Measurements from ENCODE around the gene POU4F1. TPM values are rescaled to one million over a fixed set of nuclear protein-coding genes. Genes with fewer than 3 reads are reported as not detected.

The POU4F1 gene
- total RNA-seq, 1 donor from 2014 or later: 3.2 TPM

DNA sequence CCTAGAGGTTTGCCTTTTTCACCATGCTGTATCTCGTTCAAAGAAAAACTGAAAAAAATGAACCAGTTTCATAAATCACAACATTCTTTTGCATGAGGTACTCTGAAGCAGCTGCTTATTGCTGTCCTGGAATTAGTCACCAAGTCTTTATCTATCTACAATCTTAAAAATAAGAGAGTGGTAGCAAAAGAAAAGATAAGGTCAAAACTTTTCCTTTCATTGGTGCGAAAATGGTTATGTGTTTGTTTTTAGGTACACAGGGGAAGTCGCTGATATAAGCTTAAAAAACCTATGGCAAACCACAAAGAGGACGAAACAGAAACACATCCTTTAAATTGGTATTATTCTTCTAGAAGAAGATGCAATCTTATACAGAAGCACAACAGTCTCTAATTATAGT lies 34.9 kb upstream of the POU4F1 start:
- DNase-seq (ENCODE audit: low spot score): no peak
- TF ChIP-seq, protein P1, sequence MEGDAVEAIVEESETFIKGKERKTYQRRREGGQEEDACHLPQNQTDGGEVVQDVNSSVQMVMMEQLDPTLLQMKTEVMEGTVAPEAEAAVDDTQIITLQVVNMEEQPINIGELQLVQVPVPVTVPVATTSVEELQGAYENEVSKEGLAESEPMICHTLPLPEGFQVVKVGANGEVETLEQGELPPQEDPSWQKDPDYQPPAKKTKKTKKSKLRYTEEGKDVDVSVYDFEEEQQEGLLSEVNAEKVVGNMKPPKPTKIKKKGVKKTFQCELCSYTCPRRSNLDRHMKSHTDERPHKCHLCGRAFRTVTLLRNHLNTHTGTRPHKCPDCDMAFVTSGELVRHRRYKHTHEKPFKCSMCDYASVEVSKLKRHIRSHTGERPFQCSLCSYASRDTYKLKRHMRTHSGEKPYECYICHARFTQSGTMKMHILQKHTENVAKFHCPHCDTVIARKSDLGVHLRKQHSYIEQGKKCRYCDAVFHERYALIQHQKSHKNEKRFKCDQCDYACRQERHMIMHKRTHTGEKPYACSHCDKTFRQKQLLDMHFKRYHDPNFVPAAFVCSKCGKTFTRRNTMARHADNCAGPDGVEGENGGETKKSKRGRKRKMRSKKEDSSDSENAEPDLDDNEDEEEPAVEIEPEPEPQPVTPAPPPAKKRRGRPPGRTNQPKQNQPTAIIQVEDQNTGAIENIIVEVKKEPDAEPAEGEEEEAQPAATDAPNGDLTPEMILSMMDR (IDR thresholded peaks at IDR 0.05; ENCODE audit: unreplicated experiment): no peak
- Mint-ChIP-seq H3K27ac (ENCODE audit: unreplicated experiment) (no peak overlapping the region), H3K4me3 (ENCODE audit: unreplicated experiment) (no peak overlapping the region), H3K4me1 (ENCODE audit: unreplicated experiment) (no peaks in the 10 kb centered on the region), H3K9me3 (ENCODE audit: unreplicated experiment) (no peaks in the 10 kb centered on the region), H3K27me3 (ENCODE audit: unreplicated experiment) (no peaks in the 10 kb centered on the region), H3K36me3 (ENCODE audit: low read depth, unreplicated experiment) (peaks cover 8% of the 10 kb centered on the region)

DNA sequence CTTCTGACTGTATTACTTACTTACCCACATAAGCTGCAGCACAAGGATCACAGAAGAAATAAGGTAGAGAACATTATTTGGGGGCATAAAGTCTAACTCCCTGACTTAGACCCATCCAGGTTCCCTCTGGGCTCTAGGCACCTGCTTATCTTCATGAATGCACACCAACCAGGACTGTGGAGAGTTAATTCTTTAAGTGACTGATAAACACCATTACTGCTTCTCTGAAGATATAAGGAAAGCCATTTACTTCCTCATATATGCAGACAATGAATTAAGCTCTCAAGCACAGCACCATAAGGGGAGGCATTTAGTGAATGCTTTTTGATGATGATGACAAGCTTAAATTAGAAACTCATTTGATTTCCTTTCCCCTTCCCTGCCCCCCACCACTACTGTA lies 33.1 kb upstream of the POU4F1 start:
- Mint-ChIP-seq H3K9me3 (ENCODE audit: unreplicated experiment) (no peaks in the 10 kb centered on the region), H3K4me3 (ENCODE audit: unreplicated experiment) (no peak overlapping the region), H3K4me1 (ENCODE audit: unreplicated experiment) (no peaks in the 10 kb centered on the region), H3K27ac (ENCODE audit: unreplicated experiment) (no peak overlapping the region), H3K27me3 (ENCODE audit: unreplicated experiment) (no peaks in the 10 kb centered on the region), H3K36me3 (ENCODE audit: low read depth, unreplicated experiment) (peaks cover 12% of the 10 kb centered on the region)
- DNase-seq (ENCODE audit: low spot score): no peak
- TF ChIP-seq, protein P1 (IDR thresholded peaks at IDR 0.05; ENCODE audit: unreplicated experiment): no peak

DNA sequence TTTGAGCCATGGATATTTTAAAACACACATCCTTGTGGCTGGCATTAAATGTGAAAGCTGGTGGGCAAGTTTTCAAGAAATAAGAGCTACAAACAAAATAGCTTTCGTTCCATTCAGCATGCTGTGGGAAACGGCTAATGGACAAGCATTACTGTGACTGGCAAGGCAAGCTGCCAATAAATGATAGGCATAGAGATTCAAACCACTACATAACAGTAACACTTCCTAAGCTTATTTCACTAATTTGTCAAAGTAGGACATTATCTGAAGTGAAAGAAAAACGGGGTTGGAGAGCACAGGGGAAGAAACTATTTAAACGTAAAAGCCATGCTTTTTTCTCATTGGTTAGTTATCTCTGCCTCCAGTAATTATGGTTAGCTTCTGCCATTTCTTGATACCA lies 29.6 kb upstream of the POU4F1 start:
- H3K4me3 Mint-ChIP-seq (ENCODE audit: unreplicated experiment): peak overlapping the region; percentile 34
- H3K27ac Mint-ChIP-seq (ENCODE audit: unreplicated experiment): no peak overlapping the region
- no peaks in the 10 kb centered on the region for H3K9me3 Mint-ChIP-seq (ENCODE audit: unreplicated experiment)
- no peaks in the 10 kb centered on the region for H3K27me3 Mint-ChIP-seq (ENCODE audit: unreplicated experiment)
- H3K4me1 Mint-ChIP-seq (ENCODE audit: unreplicated experiment): no peaks in the 10 kb centered on the region
- no peak for DNase-seq (ENCODE audit: low spot score)
- TF ChIP-seq, protein P1 (IDR thresholded peaks at IDR 0.05; ENCODE audit: unreplicated experiment): no peak
- H3K36me3 Mint-ChIP-seq (ENCODE audit: low read depth, unreplicated experiment): peaks cover 7% of the 10 kb centered on the region

DNA sequence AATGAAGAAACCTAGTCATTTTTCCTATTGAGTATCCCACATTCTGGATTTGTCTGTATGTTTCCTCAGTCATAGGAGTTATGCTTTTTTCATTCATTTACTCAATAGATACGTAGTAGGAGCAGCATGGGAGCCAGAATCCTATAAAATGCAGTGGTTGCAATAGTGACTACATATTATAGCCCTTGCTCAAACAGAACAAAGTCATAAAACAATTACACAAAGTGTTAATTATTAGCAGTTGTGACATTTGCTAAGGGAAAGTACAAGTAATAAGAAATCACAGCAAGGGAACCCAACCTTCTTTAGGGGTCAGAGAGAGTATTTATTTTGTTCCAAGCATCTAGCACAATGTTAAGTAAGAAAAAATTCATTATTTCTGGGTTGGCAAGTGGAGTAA lies 27.7 kb upstream of the POU4F1 start:
- Mint-ChIP-seq H3K4me3 (ENCODE audit: unreplicated experiment) (no peak overlapping the region), H3K9me3 (ENCODE audit: unreplicated experiment) (no peaks in the 10 kb centered on the region), H3K36me3 (ENCODE audit: low read depth, unreplicated experiment) (peaks cover 12% of the 10 kb centered on the region), H3K4me1 (ENCODE audit: unreplicated experiment) (peaks cover 4% of the 10 kb centered on the region), H3K27me3 (ENCODE audit: unreplicated experiment) (no peaks in the 10 kb centered on the region), H3K27ac (ENCODE audit: unreplicated experiment) (no peak overlapping the region)
- TF ChIP-seq, protein P1 (IDR thresholded peaks at IDR 0.05; ENCODE audit: unreplicated experiment): no peak
- DNase-seq (ENCODE audit: low spot score): no peak

DNA sequence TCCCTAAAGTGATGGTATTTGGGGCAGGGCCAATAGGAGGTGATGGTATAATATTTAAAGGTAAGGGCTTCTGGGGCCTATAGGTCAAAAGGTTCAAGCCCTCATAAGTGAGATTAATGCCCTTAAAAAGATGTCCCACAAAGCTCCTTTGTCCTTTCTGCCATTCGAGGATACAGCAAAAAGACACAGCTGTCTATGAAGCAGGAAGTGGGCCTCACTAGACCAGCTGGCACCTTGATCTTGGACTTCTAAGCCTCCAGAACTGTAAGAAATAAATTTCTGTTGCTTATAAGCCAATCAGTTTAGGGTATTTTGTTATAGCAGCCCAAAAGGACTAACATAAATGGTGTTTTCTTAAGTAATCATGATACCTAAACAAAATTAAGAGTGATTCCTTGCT lies 27.2 kb upstream of the POU4F1 start:
- peaks cover 9% of the 10 kb centered on the region for H3K4me1 Mint-ChIP-seq (ENCODE audit: unreplicated experiment)
- DNase-seq (ENCODE audit: low spot score): no peak
- no peaks in the 10 kb centered on the region for H3K9me3 Mint-ChIP-seq (ENCODE audit: unreplicated experiment)
- no peak overlapping the region for H3K4me3 Mint-ChIP-seq (ENCODE audit: unreplicated experiment)
- peaks cover 11% of the 10 kb centered on the region for H3K36me3 Mint-ChIP-seq (ENCODE audit: low read depth, unreplicated experiment)
- H3K27ac Mint-ChIP-seq (ENCODE audit: unreplicated experiment): no peak overlapping the region
- no peaks in the 10 kb centered on the region for H3K27me3 Mint-ChIP-seq (ENCODE audit: unreplicated experiment)
- TF ChIP-seq, protein P1 (IDR thresholded peaks at IDR 0.05; ENCODE audit: unreplicated experiment): no peak
